GM18508 (cell line): ENCODE data around the gene CREM.

Experiments
- ATAC-seq: cut with Tn5 transposase; IDR thresholded peaks from one replicate; pipeline ENCODE4 v1.9.1; 2021; ENCODE audit warnings: moderate number of reproducible peaks; ENCODE audit not compliant: insufficient read depth, unreplicated experiment

CREM gene

DNA sequence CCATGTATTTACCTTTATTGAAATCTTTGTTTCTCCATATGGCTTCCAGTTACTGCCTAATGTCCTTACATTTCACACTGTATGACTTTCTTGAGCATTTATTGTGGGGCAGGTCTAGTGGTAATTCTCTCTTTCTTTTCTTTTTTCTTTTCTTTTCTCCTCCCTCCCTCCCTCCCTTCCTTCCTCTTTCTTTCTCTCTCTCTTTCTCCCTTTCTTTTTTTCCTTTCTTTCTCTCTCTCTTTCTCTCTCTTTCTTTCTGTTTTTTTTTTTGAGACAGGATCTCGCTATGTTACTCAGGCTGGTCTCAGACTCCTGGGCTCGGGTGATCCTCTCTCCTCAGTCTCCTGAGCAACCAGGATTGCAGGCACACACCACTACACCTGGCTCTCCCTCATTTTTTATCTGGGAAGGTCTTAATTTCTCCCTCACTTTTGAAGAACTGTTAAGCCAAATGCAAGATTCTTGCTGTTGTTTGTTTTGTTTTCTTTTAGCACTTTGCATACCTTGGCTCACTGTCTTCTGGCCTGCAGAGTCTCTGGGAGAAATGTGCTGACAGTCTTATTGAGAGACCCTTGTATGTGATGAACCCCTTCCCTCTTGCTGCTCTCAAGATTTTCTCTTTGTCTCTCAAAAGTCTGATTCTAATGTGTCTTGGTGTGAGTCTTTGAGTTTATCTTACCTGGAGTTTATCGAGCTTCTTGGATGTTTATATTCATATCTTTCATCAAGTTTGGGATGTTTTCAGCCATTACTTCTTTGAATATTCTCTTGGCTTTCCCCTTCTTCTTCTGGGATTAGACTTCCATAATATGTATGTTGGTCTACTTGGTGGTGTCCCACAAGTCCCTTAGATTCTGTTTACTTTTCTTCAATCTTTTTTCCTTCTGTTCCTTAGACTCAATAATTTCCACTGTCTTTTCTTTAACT is 130.7 kb downstream of the CREM start:
- ATAC-seq = no peak

DNA sequence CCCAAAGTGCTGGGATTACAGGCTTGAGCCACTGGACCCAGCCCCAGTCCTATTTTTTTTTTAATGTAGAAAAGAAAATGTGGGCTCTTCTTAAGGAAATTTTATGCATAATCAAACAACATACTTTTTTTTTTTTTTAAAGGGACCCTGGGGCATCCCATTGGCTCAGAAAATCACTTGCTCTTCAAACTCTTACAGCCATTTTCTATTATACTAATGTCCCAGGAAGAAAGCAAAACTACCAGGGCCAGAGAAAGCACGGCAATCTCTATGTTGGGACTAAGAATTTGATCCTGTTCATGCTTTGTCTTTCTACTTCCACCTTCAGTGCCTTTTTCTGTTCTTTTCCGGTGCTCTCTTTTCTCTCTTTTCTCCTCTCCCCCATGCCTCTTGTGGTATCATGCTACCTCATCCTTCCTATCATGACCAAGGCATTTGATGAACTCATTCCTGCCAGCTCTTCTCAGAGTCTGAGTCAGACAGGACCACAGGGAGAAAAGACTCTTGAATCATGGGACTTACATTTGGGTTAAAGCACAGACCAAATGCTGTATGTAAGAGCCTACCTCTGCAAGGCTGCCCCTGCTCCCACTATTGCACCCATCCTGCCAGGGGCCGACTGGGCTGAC is 133.2 kb downstream of the CREM start:
- ATAC-seq = no peak

GRCh38 chr10:35262436-35262835 is 135.8 kb downstream of the CREM start:
- no peak for ATAC-seq
